SJCRH30 (cell line): ENCODE results near the gene SLCO4A1. TPM values are rescaled to one million over a fixed set of nuclear protein-coding genes. Genes with fewer than 3 reads are reported as not detected.
A peak's percentile ranks its signal among the peaks of the same experiment; 100 is the strongest.

Experiments used
- DNase-seq, 2 experiments: peaks; one replicate each; pipeline ENCODE4 v3.0.0-alpha.2; 2015 to 2020
- H3K27ac ChIP-seq: fragments of 250-450 bp; sonication (Bioruptor Pico); 2 replicates; pipeline ENCODE4 v1.5.1; 2020; ENCODE audit warnings: mild to moderate bottlenecking, moderate library complexity
- H3K27me3 ChIP-seq: fragments of 250-450 bp; sonication (Bioruptor Pico); 2 replicates; pipeline ENCODE4 v1.5.1; 2020; ENCODE audit warnings: mild to moderate bottlenecking, moderate library complexity
- H3K36me3 ChIP-seq: fragments of 250-450 bp; sonication (Bioruptor Pico); 2 replicates; pipeline ENCODE4 v1.5.1; 2020; ENCODE audit warnings: mild to moderate bottlenecking, moderate library complexity
- H3K4me1 ChIP-seq: fragments of 250-450 bp; sonication (Bioruptor Pico); 2 replicates; pipeline ENCODE4 v1.5.1; 2020; ENCODE audit warnings: mild to moderate bottlenecking, moderate library complexity
- H3K4me3 ChIP-seq: fragments of 250-450 bp; sonication (Bioruptor Pico); 2 replicates; pipeline ENCODE4 v1.5.1; 2020; ENCODE audit warnings: mild to moderate bottlenecking, moderate library complexity
- H3K9me3 ChIP-seq: fragments of 250-450 bp; sonication (Bioruptor Pico); replicated peaks from 2 replicates; pipeline ENCODE4 v1.5.1; 2020; ENCODE audit warnings: mild to moderate bottlenecking, moderate library complexity
- total RNA-seq: library from RNA; depleted of rRNA; stranded (reverse); fragments of >200 nt; shearing (Covaris generic); gene quantifications from 2 replicates; pipeline ENCODE4 v1.2.3, GENCODE V29; 2014

SLCO4A1 gene
- total RNA-seq, 1 experiment from 2014 or later, result 3.9 TPM

DNA sequence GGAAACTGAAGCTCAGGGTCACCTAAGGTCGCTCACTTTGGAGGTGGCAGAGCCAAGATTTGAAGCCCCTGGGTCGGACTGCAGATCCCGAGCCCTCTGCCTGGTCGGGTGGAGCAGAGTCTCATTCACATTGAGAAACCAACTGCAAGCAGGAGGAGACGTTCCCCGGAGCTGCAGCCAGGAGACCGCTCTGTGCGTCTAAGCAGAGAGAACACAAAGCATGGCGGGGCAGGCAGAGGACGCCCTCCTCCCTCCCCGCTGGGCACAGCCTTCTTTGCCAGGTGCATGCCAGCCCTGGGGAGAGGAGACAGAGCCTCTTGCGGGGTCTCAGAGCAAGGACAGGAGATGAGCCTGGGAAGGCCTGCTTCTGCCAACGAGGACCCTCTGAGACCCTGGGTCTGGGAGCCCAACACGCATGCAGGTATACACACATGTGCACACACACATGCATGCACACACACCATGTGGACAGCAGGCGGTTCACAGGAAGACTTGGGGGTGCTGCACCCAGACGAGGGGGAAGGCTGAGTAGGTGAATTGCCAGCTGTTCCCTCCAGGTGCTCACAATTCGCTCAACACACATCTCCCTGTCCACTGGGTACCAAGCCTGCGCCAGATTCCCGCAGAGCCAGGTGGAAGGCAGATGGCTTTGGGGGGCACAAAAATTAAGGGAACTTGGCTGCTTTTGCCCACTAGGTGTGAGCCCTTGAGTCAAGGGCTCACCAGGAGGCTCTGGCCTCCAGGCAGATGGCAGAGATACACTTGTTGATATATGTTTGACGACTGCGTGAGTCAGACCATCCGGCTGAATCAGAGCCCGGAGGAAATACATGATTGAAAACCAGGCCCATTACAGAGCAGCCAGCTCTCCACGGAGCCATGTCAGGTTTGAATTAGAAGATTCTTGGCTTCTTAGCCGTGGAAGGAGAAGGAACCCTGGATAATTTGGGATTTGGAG lies 60.9 kb downstream of the SLCO4A1 start:
- H3K36me3 ChIP-seq, result no peaks in the 10 kb centered on the region
- H3K9me3 ChIP-seq, result no peaks in the 10 kb centered on the region
- no peak overlapping the region for H3K4me3 ChIP-seq
- no peak overlapping the region for H3K27ac ChIP-seq
- peaks cover 14% of the 10 kb centered on the region for H3K4me1 ChIP-seq
- H3K27me3 ChIP-seq, result peaks cover 45% of the 10 kb centered on the region
- DNase-seq, result no peak

DNA sequence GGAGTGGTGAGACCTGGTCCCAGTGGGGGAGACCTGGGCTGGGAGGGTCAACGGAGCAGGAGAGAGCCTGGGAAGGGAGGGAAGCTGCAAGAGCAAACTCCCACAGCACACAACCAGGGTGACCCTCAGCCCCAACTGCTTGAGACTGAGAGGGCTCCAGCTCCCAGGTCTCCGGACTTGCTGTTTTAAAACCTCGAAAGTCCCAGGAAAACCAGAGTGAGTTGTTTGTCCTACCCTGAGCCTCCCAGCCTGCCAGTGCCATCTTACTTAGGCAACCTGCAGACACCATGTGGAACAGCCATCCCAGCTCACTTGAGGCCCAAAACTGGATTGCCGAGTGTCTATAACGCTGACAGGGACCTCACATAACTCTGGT lies 61.5 kb downstream of the SLCO4A1 start:
- H3K27ac ChIP-seq, result no peak overlapping the region
- peaks cover 41% of the 10 kb centered on the region for H3K27me3 ChIP-seq
- no peak for DNase-seq
- H3K4me1 ChIP-seq, result peaks cover 14% of the 10 kb centered on the region
- H3K4me3 ChIP-seq, result no peak overlapping the region
- no peaks in the 10 kb centered on the region for H3K36me3 ChIP-seq
- H3K9me3 ChIP-seq, result no peaks in the 10 kb centered on the region

DNA sequence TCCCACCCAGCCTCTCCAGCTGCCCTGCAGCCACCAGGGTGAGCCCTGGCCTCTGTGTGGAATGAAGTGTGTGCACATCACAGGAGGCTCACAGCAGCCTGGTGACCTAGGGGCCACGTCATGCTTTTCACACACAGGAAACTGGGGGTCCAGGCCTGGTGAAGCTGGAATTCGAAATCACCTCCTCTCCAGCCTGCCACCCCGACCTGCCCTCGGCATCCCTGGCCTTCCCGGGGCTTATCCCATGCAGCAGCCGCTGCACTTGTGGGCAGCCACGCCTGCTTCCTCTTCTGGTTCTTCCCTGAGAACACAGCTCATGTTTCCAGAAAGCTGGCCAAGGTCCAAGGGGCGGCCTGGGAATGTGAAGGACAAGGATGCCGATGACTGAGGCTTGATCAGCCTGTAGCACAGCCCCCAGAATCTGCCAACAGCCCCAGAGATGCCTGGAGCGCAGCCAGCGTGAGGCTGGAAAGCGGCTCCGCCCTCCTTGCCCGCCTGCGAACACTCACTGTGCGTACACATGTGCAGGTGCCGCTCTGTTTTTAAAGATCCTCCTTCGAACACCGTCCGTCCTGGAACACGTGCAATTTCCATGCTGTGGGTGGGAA lies 62.1 kb downstream of the SLCO4A1 start:
- Histone ChIP-seq H3K4me1 (peaks cover 14% of the 10 kb centered on the region), H3K4me3 (no peak overlapping the region), H3K36me3 (no peaks in the 10 kb centered on the region), H3K27ac (no peak overlapping the region), H3K9me3 (no peaks in the 10 kb centered on the region), H3K27me3 (peaks cover 36% of the 10 kb centered on the region)
- peak; percentile 100 for DNase-seq

DNA sequence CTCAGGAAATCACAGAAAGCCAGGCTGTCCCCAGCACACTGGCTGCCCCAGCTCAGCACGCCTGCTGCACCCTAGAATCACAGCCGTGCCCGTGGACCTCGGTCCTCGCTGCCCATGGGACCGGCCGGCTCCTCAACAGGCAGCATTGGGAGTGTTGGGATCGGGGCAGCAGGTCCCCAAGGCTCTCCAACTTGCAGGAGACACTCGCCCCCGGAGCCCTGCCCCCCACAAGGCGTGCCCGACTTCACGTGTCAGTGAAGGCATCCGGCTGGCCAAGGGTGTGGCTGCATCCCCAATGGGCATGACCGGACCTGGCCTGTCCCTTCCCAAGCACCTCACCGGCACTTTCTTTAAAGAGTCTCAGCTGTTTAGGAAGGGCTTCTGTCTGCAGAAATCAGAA lies 63.3 kb downstream of the SLCO4A1 start:
- no peak overlapping the region for H3K27ac ChIP-seq
- H3K4me1 ChIP-seq, result peaks cover 14% of the 10 kb centered on the region
- no peaks in the 10 kb centered on the region for H3K9me3 ChIP-seq
- DNase-seq, result no peak
- H3K27me3 ChIP-seq, result peaks cover 26% of the 10 kb centered on the region; the same call in 1 of the 2 replicates
- no peaks in the 10 kb centered on the region for H3K36me3 ChIP-seq
- no peak overlapping the region for H3K4me3 ChIP-seq

DNA sequence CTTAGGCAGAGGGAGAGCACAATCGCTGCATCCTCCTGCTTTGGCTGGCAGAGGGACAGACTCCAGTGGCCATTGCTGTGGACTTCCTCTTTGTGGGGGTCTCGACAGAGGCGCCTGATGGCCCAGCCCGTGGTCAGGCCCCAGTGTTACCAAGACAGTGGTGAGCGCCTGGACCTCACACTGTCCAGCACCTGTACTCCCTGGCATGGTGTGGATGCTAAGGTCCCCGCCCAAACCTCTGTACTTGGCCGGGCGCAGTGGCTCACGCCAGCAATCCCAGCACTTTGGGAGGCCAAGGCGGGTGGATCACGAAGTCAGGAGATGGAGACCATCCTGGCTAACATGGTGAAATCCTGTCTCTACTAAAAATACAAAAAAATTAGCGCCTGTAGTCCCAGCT lies 64.0 kb downstream of the SLCO4A1 start:
- no peak for DNase-seq
- H3K4me3 ChIP-seq, result no peak overlapping the region
- no peak overlapping the region for H3K27ac ChIP-seq
- H3K36me3 ChIP-seq, result no peaks in the 10 kb centered on the region
- H3K4me1 ChIP-seq, result peaks cover 14% of the 10 kb centered on the region
- no peaks in the 10 kb centered on the region for H3K9me3 ChIP-seq
- H3K27me3 ChIP-seq, result peaks cover 26% of the 10 kb centered on the region

DNA sequence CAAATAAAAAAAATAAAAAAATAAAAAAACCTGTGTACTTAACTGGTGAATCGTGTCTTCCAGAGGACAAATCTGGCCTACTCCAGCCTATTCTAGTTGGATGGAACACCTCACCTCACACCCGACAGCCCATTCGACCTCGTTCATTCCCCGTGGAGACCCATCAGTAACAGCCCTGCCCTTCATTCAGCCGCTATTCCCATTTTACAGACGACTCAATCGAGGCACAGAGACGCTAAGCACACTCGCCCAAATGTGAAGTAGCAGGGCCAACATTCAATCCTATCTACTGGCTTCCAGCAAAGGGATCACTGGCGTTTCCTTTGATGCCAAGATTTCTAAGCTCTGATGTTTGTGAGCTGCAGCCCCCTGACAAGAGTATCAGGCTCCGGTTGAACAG lies 64.6 kb downstream of the SLCO4A1 start:
- DNase-seq, result no peak
- H3K4me1 ChIP-seq, result peaks cover 14% of the 10 kb centered on the region
- H3K4me3 ChIP-seq, result no peak overlapping the region
- H3K27ac ChIP-seq, result no peak overlapping the region
- peaks cover 24% of the 10 kb centered on the region for H3K27me3 ChIP-seq
- no peaks in the 10 kb centered on the region for H3K9me3 ChIP-seq
- H3K36me3 ChIP-seq, result no peaks in the 10 kb centered on the region

DNA sequence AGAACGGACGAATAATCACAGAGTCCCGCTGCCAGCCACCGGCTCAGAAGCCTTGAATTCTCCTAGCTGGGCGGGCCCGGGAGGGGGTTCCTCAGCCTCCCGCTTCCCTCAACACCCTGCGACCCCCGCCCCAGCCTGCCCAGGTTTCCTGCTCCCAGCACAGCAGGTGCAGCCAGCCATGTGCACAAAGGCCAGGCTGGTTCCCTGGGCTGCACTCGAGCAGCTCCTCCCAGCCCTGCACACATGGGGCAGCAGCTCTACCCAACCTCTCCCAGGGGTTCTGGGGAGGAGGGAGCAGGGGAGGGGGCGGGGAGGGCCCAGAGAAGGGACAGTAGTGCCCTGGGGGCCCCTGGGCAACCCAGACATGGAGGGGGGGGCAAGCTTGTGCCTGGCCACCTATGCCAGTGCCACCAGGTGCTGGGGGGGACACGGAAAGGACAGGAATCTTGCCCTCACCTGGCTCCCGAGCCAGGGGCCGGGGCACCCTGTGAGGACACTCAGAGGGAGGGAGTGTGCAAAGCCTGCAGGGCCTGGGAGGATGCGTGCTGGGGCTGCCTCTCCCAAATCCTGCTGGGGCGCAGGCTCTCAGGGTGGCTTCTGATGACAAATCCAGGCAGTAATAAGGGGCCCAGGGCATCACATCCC lies 65.1 kb downstream of the SLCO4A1 start:
- Histone ChIP-seq H3K9me3 (no peaks in the 10 kb centered on the region), H3K27me3 (peaks cover 27% of the 10 kb centered on the region), H3K27ac (no peak overlapping the region), H3K36me3 (no peaks in the 10 kb centered on the region), H3K4me1 (peaks cover 14% of the 10 kb centered on the region), H3K4me3 (no peak overlapping the region)
- DNase-seq, result no peak

DNA sequence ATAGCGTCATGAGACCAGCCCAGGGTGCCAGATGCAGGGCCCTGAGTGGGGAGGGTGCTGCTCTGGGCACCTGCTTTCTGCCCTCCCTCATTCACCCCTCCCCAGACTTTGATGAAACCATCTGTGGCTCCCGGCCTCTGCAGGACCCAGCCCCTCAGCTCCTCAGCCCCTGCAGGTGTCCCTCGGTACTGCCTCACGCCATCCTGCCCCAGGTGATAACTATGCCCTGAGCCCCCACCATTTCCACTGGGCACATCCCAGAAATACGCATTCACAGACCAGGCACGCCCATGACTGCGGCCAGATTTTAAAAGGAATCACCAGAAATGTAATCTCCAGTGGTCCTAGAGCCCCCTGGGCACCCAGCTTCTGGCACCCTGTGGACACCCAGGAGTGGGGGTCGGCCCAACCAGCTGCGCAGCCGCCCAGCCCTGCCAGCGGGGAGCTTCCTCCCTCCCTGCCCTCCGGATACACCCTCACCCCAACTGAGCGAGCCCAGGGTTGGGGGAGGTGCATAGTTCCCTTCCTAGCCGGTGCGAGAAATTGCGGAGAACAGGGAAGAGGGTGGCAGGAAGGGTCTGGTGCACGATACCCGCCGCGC lies 65.7 kb downstream of the SLCO4A1 start:
- H3K36me3 ChIP-seq, result no peaks in the 10 kb centered on the region
- peaks cover 14% of the 10 kb centered on the region for H3K4me1 ChIP-seq
- H3K4me3 ChIP-seq, result no peak overlapping the region
- H3K9me3 ChIP-seq, result no peaks in the 10 kb centered on the region
- peaks cover 27% of the 10 kb centered on the region for H3K27me3 ChIP-seq
- H3K27ac ChIP-seq, result no peak overlapping the region
- DNase-seq, result no peak

DNA sequence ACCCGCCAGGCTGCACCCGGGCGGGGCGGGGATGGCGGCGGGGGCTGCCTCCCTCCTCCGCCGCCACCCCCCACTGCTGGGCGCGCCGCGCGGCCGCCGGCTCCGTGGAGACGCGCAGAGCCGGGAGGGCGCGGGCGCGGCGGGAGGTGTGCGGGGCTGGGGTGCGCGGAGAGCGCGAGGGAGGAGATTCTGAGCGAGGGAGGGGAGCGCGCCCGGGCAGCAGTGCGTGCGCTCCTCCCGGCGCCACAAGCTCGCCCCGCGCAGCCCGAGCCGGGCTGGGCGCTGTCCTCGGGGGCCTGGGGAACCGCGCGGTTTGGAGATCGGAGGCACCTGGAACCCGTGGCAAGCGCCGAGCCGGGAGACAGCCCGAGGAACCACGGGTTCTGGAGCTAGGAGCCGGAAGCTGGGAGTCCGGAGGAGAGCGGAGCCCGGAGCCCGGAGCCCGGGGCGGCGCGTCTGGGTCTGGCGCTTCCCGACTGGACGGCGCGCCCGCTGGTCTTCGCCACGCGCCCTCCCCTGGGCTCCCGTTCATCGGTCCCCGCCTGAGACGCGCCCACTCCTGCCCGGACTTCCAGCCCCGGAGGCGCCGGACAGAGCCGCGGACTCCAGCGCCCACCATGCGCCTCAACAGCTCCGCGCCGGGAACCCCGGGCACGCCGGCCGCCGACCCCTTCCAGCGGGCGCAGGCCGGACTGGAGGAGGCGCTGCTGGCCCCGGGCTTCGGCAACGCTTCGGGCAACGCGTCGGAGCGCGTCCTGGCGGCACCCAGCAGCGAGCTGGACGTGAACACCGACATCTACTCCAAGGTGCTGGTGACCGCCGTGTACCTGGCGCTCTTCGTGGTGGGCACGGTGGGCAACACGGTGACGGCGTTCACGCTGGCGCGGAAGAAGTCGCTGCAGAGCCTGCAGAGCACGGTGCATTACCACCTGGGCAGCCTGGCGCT lies 66.6 kb downstream of the SLCO4A1 start, which contains the start of gene NTSR1:
Gene NTSR1 (plus strand): TSS at position 246 of the 946 bp plus-strand sequence. CDS start 372 bp downstream, at position 618.
- no peaks in the 10 kb centered on the region for H3K36me3 ChIP-seq
- no peak for DNase-seq
- H3K27me3 ChIP-seq, result peaks cover 30% of the 10 kb centered on the region
- H3K9me3 ChIP-seq, result no peaks in the 10 kb centered on the region
- no peak within 1 kb of the TSS for H3K4me3 ChIP-seq
- no peak within 1 kb of the TSS for H3K27ac ChIP-seq
- peaks cover 10% of the 10 kb centered on the region for H3K4me1 ChIP-seq

DNA sequence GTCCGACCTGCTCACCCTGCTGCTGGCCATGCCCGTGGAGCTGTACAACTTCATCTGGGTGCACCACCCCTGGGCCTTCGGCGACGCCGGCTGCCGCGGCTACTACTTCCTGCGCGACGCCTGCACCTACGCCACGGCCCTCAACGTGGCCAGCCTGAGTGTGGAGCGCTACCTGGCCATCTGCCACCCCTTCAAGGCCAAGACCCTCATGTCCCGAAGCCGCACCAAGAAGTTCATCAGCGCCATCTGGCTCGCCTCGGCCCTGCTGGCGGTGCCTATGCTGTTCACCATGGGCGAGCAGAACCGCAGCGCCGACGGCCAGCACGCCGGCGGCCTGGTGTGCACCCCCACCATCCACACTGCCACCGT lies 67.2 kb downstream of the SLCO4A1 start:
- Histone ChIP-seq H3K4me3 (no peak overlapping the region), H3K36me3 (no peaks in the 10 kb centered on the region), H3K4me1 (peaks cover 6% of the 10 kb centered on the region), H3K27ac (no peak overlapping the region), H3K9me3 (no peaks in the 10 kb centered on the region), H3K27me3 (peaks cover 31% of the 10 kb centered on the region)
- no peak for DNase-seq

DNA sequence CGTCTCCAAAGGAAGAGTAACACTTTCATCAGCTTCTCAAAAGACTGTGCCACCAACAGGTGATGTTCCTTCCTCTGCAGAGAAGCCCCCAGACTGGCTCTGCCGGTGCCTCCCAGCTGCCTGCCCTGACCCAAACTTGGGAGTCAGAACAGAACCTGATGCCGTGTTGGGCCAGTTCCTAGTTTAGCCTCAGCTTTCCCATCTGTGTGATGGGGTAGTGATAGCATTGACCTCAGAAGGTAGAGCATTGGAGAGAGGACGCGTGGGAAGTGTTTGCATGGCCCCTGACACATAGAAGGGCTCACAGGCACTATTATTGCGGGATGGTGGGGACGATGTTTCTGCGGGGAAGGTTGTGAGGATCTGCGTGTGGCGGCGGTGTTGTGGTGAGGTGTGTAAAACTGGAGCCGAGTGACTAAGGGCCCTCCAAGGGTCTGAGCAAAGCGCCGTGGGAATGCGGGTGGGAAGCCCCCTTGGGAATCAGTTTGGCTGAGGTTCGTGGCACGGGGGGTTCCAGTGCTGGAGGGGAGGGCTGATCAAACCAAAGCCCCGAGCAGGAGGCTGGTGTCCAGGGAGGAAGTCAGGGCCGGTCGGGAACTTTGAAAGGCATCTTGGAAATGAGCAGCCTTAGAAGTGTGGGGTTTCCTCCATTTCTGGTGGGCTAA lies 68.0 kb downstream of the SLCO4A1 start:
- DNase-seq, result no peak
- H3K27me3 ChIP-seq, result peaks cover 39% of the 10 kb centered on the region

DNA sequence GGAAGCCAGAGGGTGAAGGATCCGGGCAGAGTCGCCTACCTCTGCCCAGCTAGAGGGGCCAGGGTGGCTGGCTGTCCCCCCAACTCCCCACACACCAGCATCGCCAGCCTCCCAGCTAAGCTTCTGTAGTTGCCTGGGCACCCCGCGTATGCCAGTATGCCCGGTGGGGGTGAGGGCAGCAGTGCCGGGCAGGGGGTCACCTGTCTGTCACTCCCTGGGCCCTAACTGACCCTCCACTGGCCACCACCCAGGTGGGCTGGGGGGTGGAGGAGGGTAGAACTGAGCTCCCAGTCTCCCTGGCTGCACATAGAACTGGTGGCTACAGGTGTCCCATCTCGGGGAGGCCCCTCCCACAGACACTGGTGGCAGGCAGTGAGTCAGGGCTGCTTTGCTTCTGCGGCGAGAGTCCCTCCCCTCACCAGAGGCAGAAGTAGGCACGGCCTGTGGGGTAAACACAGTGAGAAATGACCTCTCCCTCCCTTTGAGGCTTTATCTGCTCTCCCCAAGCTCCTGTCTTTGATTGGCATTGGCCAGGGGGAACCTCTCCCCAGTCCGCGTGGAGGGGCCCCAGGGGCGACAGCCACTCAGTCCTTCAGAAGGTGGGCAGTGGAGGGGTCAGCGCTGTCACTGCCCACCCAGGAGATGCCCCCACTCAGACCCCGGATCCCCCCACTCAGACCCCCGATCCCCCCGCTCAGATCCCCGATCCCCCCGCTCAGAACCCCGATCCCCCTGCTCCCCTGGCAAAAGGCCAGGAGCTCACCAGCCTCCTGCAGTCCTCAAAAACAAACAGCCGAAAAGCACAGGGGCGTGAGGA lies 68.8 kb downstream of the SLCO4A1 start:
- Histone ChIP-seq H3K4me3 (no peak overlapping the region), H3K36me3 (no peaks in the 10 kb centered on the region), H3K4me1 (no peaks in the 10 kb centered on the region), H3K27me3 (peaks cover 39% of the 10 kb centered on the region), H3K9me3 (no peaks in the 10 kb centered on the region), H3K27ac (no peak overlapping the region)
- DNase-seq, result no peak

More for the DNA sequence above, 68.0 kb downstream of the SLCO4A1 start:
- H3K4me1 ChIP-seq, result no peaks in the 10 kb centered on the region
- H3K4me3 ChIP-seq, result no peak overlapping the region
- no peaks in the 10 kb centered on the region for H3K9me3 ChIP-seq
- H3K36me3 ChIP-seq, result no peaks in the 10 kb centered on the region
- no peak overlapping the region for H3K27ac ChIP-seq

DNA sequence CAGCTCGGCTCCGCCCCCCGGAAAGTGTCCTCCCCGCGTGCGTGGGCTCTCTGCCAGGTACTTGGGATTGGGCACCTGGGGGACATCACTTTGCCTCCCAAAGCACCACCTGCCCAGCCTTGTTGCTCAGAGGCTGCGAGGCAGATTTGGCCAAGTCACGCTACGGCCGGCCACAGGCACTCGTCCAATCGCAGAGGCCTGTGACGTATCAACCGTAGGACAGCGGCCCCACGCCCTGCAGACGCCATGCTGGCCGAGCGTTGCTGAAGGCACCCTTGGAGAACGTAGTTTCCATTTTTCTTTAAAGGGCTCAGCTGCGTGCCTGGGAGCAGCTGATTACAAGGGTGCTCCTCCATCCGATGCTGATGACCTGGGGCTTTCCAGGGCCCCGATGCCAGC lies 69.4 kb downstream of the SLCO4A1 start:
- Histone ChIP-seq H3K4me3 (no peak overlapping the region), H3K27me3 (peaks cover 39% of the 10 kb centered on the region), H3K36me3 (no peaks in the 10 kb centered on the region), H3K4me1 (no peaks in the 10 kb centered on the region), H3K9me3 (no peaks in the 10 kb centered on the region), H3K27ac (no peak overlapping the region)
- no peak for DNase-seq
